Germinal center (tissue), 1 donor: ENCODE measurements around the gene EPB41L4A.

Experiments used
- DNase-seq: peaks from one replicate; pipeline ENCODE4 v3.0.0; 2012; ENCODE audit warnings: mixed read lengths, low spot score

EPB41L4A gene

GRCh38 chr5:112353678-112354077 is 65.4 kb downstream of the EPB41L4A start:
- no peak for DNase-seq

GRCh38 chr5:112351225-112351624 is 67.9 kb downstream of the EPB41L4A start:
- no peak for DNase-seq

GRCh38 chr5:112350626-112351025 is 68.5 kb downstream of the EPB41L4A start:
- no peak for DNase-seq

- no peak for DNase-seq
These were observed 69.7 kb downstream of the EPB41L4A start for GRCh38 chr5:112349371-112349770.

- no peak for DNase-seq
These were observed 70.2 kb downstream of the EPB41L4A start for GRCh38 chr5:112348915-112349314.

GRCh38 chr5:112348387-112348786 is 70.7 kb downstream of the EPB41L4A start:
- DNase-seq: no peak

- DNase-seq: no peak
These were observed 72.5 kb downstream of the EPB41L4A start for GRCh38 chr5:112346411-112347044.

GRCh38 chr5:112344540-112344939 is 74.5 kb downstream of the EPB41L4A start:
- no peak for DNase-seq

GRCh38 chr5:112342389-112342788 is 76.7 kb downstream of the EPB41L4A start:
- no peak for DNase-seq

- no peak for DNase-seq
These were observed 79.3 kb downstream of the EPB41L4A start for GRCh38 chr5:112339761-112340160.

- no peak for DNase-seq
These were observed 80.3 kb downstream of the EPB41L4A start for GRCh38 chr5:112338681-112339337.

- DNase-seq: no peak
These were observed 85.7 kb downstream of the EPB41L4A start for GRCh38 chr5:112333331-112333781.

GRCh38 chr5:112331892-112332291 is 87.2 kb downstream of the EPB41L4A start:
- no peak for DNase-seq

- peak; percentile 42 for DNase-seq
These were observed 89.5 kb downstream of the EPB41L4A start for GRCh38 chr5:112329419-112330090.

- no peak for DNase-seq
These were observed 95.9 kb downstream of the EPB41L4A start for GRCh38 chr5:112323166-112323565.

GRCh38 chr5:112320408-112320807 is 98.7 kb downstream of the EPB41L4A start:
- DNase-seq: no peak

- no peak for DNase-seq
These were observed 100.7 kb downstream of the EPB41L4A start for GRCh38 chr5:112318346-112318745.

GRCh38 chr5:112317866-112318265 is 101.2 kb downstream of the EPB41L4A start:
- no peak for DNase-seq

GRCh38 chr5:112316731-112317130 is 102.3 kb downstream of the EPB41L4A start:
- DNase-seq: no peak

- no peak for DNase-seq
These were observed 103.1 kb downstream of the EPB41L4A start for GRCh38 chr5:112316006-112316405.

- DNase-seq: no peak
These were observed 106.5 kb downstream of the EPB41L4A start for GRCh38 chr5:112312295-112313275.

- no peak for DNase-seq
These were observed 108.3 kb downstream of the EPB41L4A start for GRCh38 chr5:112310746-112311145.
